LNCaP clone FGC (cell line): ENCODE results near the gene PRUNE2.

Experiments
- DNase-seq: peaks from one replicate; pipeline ENCODE4 v3.0.0-alpha.2; 2011; ENCODE audit warnings: low read depth
- H3K4me3 ChIP-seq: 2 replicates; pipeline ENCODE4 v1.5.1; 2011; ENCODE audit warnings: mild to moderate bottlenecking, low read depth, low read length, control low read depth
- TF ChIP-seq, protein P1 (sequence below): IDR thresholded peaks from 2 replicates; pipeline ENCODE4 v1.5.1; 2012; ENCODE audit warnings: mild to moderate bottlenecking; ENCODE audit not compliant: control insufficient read depth, insufficient read depth; ENCODE audit errors: extremely low read depth

PRUNE2 gene

GRCh38 chr9:76664120-76664519, 241.8 kb downstream of the PRUNE2 start:
- TF ChIP-seq, protein P1, sequence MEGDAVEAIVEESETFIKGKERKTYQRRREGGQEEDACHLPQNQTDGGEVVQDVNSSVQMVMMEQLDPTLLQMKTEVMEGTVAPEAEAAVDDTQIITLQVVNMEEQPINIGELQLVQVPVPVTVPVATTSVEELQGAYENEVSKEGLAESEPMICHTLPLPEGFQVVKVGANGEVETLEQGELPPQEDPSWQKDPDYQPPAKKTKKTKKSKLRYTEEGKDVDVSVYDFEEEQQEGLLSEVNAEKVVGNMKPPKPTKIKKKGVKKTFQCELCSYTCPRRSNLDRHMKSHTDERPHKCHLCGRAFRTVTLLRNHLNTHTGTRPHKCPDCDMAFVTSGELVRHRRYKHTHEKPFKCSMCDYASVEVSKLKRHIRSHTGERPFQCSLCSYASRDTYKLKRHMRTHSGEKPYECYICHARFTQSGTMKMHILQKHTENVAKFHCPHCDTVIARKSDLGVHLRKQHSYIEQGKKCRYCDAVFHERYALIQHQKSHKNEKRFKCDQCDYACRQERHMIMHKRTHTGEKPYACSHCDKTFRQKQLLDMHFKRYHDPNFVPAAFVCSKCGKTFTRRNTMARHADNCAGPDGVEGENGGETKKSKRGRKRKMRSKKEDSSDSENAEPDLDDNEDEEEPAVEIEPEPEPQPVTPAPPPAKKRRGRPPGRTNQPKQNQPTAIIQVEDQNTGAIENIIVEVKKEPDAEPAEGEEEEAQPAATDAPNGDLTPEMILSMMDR: no peak
- DNase-seq: no peak
- no peak overlapping the region for H3K4me3 ChIP-seq

GRCh38 chr9:76662476-76663281, 243.2 kb downstream of the PRUNE2 start:
- H3K4me3 ChIP-seq: no peak overlapping the region
- TF ChIP-seq, protein P1: peak; percentile 49
- DNase-seq: peak; percentile 82

DNA sequence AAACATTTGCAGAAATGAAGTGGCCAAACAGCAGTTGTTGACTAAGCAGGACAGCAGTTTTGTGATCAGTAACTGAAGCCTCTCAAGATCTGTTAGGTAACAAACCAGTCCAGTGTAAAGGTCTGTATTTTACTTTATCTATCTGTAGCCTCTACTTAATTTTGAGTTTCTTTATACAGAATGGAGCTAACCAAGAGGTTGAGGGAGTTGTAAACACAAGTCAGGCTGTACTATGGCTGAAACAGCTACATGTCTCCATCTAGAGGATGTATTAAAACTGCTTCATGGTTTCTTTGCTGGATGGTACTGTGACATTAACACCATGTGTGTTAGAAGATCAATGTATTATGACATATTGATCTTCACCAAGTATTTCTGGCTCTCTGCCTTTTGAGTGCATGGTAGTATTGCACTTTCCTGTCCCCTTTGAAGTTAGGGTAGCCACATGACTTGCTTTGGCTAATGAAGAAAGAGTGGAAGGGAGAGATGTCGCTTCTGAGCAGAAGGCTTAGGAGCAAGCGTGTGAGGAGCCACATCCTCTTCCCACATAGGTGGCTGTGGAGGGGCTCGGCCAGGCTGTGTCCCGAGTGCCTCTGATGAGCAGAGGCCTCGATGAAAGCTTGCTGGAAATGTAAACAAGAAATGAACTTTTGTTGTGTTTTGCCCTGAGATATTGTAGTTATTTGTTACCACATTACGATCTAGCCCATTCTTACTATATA, 247.2 kb downstream of the PRUNE2 start:
- no peak for DNase-seq
- H3K4me3 ChIP-seq: no peak overlapping the region
- TF ChIP-seq, protein P1: peak; percentile 72

GRCh38 chr9:76657265-76657664, 248.6 kb downstream of the PRUNE2 start:
- TF ChIP-seq, protein P1: no peak
- H3K4me3 ChIP-seq: no peak overlapping the region

DNA sequence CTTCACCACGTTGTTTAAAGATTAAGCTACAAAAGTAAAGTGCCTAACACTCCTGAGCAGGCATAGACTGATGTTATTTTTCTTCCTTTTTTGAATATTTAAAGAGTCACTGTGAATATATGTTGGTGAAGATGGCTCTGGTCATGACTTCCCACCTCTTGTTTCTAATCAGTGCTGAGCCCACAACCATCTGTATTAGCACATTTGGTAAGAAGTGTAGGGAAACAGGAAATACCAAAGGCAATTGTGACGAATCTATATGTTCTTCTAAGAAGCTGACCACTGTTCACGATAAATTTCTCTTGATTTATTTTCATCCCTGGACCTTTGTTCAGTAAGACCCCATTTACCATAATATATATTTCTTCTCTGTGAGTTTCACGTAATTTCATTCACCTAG, 249.9 kb downstream of the PRUNE2 start:
- no peak for DNase-seq
- H3K4me3 ChIP-seq: no peak overlapping the region
- TF ChIP-seq, protein P1: no peak

More at GRCh38 chr9:76657265-76657664, 248.6 kb downstream of the PRUNE2 start:
- DNase-seq: no peak

GRCh38 chr9:76655121-76655541, 250.8 kb downstream of the PRUNE2 start:
- H3K4me3 ChIP-seq: no peak overlapping the region
- TF ChIP-seq, protein P1: no peak
- no peak for DNase-seq

- DNase-seq: no peak
- H3K4me3 ChIP-seq: no peak overlapping the region
- TF ChIP-seq, protein P1: no peak
Observed at GRCh38 chr9:76654575-76654974, 251.3 kb downstream of the PRUNE2 start.
